ENCODE results near the gene EFNB2.

The EFNB2 gene, protein sequence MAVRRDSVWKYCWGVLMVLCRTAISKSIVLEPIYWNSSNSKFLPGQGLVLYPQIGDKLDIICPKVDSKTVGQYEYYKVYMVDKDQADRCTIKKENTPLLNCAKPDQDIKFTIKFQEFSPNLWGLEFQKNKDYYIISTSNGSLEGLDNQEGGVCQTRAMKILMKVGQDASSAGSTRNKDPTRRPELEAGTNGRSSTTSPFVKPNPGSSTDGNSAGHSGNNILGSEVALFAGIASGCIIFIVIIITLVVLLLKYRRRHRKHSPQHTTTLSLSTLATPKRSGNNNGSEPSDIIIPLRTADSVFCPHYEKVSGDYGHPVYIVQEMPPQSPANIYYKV

DNA sequence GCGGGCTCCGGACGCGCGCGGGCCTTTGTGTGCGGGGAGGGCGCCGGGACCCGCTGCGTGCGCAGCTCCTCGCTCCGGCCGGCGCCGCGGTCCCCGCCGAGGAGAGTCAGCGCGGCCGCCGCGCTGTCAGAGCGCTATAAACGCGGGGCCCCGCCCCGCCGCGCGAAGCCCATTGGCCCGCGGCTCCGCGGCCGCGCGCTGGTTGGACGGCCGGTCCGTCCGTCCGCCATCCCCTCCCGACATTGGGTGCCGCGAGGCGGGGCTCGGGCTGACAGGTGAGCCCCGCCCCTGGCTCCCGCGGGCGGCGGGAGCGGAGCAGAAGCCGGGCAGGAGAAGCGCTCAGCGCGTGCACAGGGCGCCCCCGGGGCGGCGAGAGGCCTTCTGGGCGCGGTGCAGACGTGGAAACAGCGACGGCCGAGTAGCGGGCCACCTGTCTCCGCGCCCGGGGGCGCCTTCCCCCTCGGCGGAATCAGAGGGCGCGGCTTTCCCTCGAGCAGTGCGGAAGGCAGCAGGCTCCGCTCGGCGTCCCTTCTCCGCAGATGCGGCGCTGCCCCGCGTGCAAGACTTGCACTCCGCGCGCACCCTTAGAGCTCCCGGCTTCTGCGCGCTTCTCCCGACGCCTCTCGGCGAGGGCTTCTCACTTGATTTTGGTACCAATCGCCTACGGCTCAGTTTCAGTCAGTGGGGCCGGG lies at the start of gene EFNB2:
EFNB2 (minus strand) TSS at position 111 of the 692 bp plus-strand sequence. CDS start 698 bp downstream, outside the sequence.
- peak; percentile 92 for DNase-seq

DNA sequence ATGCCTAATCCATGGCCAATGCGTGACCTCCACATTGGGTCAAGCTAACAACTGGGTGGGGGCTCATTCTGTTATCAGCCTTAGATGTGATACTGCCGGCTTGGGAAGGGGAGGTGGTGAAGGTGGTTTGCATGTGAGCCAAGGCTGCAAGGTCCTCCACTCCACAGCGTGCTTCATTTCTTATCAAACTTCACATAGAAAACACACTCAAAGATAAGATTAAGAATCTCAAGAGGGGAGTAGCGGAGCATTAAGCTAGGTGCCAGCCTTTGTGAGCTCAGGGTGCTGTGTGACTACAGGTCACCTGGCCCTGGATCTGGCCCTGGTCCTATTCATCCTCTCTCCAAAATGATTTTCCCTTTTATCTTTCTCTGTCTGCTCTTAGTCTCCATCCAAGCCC lies 45.8 kb upstream of the EFNB2 start:
- no peak for DNase-seq

DNA sequence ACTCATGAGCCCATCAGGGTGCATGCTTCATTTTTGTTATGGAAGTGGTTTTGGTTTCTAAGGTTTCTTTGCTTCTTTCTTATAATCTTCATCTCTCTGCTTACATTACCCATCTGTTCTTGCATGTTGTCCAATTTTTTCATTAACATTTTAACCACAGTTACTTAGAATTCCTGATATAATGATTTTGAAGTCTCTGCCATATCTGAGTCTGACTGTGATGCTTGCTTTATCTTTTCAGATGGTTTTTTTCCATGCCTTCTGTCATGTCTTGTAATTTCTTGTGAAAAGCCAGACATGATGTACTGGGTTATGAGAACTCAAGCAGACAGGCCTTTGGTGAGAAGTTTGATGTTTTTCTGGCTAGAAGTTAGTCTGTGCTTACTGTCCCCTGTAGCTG lies 40.4 kb upstream of the EFNB2 start:
- DNase-seq: no peak

DNA sequence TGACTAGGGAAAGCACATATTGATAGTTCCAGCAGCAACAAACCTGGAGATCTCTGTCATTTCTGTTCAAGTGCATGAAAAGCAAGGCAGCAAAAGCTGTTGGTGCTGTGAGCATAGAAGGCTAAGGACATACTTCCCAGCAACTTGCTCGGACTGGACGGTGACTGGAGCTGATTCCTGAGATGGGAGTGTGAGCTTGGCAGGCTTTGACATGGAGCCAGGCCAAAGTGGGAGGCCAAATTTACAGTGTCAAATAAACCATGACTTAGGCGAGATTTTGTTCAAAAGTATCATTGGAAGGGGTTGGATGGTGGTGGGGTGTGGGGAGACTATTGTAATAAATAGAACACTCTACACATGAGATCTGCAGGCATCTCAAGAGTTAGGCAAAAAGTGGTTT lies 38.4 kb upstream of the EFNB2 start:
- no peak for DNase-seq

DNA sequence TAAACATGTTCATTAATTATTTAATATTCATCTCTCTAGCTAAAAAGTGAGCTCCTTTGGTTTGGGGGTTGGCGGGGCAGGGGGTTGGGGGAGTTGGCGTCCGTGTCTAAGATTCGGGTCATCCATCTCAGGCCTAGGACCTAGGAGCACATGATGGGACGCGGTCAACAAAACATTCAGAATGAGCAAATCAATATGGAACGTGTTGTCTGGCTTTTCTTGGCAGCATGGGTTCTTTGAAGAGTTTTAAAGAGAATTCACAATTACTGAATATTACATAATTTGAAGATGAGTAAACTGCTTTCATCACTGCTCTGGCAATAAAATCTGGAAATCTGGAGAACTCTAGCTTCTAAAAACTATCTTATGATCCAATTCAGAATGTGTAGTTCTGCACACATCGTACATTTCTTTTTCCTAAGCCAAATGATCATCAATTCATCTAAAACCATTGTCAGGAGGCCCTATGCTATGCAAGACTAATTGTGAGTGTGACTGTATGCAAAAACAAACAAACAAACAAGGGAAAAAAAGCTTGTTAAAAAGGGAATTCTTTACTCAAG lies 37.9 kb upstream of the EFNB2 start:
- DNase-seq: no peak

DNA sequence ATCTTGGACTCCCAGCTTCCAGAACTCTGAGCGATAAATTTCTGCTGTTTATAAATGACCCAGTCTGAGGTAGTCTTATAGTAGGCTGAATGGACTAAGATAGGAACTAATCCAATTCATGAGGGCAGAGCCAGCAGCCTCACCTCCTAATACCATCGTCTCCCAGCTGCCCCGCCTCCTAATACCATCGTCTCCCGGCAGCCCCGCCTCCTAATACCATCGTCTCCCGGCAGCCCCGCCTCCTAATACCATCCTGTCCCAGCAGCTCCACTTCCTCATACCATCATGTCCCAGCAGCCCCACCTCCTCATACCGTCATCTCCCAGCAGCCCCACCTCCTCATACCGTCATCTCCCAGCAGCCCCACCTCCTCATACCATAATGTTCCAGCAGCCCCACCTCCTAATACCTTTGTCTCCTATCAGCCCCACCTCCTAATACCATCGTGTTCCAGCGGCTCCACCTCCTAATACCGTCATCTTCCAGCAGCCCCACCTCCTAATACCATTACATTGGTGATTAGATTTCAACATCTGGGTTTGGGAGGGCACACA lies 34.9 kb upstream of the EFNB2 start:
- no peak for DNase-seq

DNA sequence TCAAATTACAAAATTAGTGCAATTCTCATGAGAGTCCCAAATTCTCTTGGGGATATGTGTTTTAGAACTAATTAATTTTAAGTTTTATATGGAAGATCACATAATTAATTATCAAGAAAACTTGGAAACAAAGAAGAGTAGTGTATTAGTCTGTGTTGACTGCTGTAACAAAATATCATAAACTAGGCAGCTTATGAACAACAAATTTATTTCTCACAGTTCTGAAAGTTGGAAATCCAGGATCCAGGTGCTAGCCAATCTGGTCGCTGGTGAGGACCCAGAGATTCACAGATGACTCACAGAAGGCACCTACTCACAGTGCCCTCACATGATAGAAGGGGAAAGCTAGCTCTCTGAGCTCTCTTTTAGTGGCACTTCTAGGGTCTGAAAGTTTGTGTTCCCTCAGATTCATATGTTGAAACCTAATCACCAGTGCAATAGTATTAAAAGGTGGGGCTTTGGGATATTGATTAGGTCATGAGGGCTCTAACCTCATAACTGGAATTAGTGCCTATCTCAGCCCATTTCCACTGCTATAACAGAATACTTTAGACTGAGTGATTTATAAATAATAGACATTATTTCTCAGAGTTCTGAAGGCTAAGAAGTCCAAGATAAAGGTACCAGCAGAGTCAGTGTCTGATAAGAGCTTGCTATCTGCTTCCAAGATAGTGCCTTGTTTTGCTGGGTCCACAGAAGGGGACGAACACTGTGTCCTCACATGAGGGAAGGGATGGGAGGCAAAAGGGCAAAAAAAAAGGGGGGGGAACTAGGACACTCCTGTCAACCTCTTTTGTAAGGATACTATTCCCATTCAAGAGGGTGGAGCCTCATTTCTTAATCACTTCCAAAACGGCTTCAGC lies 34.0 kb upstream of the EFNB2 start:
- DNase-seq: no peak

DNA sequence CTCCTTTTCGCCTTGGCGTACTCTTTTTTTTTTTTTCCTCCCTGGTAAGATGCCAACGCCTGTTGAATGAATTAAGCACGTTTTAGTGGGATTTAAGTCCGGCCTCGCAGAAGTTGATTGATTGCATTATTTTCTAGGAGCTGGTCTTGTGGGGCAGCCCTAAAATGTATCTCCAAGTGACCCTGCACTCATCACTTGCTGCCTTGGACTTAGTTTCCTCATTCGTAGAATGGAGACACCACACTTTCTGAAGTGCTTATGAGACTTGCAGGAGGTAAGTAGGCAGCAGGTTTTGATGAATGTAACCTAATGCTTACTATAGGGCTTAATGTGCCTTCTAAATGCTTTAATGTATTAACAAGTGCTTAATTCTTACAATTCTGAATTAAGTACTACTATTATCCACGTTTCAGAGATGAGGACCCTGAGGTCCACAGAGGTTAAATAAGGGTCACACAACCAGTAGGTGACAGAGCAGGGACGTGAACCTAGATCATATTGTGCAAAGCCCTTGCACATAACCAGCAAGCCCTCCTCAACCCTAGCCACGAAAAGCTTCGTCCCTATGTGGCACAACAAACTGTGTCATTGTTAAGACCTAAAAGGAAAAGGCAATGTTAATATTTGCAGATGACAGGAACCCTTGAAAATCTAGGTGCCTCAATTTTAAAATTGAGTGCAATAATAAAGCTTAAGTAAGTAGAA lies 33.0 kb upstream of the EFNB2 start:
- DNase-seq: no peak

DNA sequence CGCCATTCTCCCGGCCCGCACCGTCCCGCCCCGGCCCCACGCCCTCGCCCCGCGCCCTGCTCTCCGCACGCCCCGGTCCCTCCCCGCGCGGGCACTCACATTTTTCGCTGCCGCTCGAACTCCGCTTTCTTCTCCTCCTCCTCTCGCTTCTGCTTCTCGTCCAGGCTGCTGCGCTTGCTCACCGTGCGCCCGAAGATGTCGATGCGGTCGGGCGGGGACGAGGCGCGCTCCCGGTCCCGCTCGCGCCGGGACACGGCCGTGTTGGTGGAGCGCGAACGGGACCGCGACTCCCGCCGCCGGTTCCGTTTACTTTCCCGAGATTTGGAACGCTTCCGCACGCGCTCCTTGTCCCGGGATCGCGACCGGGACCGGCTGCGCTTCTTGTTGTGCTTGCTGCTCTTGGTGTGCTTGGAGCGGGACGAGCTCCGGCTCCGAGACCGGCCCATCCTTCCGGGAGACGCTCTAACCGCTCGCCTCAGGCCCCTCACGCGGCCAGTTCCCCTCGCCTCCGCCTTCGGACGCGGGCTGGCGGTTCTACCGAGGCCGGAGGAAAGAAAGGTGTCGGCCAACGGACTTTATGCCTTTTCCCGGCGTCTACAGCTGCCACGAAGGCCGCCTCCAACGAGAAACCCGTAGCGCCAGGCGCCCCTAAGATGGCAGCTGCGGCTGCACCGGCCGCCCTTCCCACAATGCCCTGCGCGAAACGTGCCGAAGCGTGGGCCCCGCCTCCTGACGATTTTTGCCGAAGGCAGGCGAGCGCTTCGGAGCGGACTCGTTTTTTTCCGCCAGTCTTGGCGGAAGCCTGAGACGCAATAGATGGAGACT lies 32.2 kb upstream of the EFNB2 start, which contains the start of gene ARGLU1:
ARGLU1 (minus strand) TSS at position 664 of the 825 bp plus-strand sequence; CDS start at position 446, 218 bp downstream.
- DNase-seq: peak; percentile 96

DNA sequence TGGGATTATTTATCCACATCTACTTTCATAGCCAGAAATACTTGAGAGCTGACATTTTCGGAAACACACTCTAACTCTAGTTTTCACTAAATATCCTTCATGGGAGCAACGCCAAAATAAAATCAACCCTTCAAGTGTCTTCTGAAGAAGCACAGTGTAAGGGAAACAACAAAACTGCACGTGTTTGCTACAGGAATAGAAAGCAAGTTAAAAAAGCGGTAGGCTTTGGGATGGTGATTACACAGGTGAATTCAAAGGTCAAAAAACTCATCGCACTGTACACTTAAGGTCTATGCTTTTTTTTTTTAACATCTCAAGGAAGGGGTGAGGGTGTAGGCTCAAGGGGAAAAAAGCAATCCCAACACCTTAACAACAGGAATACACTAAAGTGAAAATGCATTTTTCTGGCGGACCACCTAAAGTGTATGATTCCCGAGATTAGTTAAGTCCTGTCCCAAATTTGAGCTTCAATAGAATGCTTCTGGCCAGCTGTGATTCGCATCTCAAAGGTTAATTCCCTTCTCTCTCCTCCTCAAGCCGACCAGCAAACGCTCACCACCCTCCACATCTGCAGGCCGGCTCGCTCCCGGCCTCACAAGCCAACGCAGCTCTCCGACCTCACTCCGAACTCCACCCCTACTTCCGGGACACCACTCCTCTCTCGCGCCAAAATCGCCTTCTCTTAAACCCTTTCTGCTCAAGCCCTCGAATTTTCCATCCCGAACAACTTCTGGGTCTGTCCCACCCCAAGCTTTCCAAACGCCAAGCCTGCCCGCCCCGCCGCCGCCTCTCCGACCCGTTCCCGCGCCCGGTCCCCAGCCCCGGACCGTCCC lies 31.4 kb upstream of the EFNB2 start:
- DNase-seq: peak; percentile 80

DNA sequence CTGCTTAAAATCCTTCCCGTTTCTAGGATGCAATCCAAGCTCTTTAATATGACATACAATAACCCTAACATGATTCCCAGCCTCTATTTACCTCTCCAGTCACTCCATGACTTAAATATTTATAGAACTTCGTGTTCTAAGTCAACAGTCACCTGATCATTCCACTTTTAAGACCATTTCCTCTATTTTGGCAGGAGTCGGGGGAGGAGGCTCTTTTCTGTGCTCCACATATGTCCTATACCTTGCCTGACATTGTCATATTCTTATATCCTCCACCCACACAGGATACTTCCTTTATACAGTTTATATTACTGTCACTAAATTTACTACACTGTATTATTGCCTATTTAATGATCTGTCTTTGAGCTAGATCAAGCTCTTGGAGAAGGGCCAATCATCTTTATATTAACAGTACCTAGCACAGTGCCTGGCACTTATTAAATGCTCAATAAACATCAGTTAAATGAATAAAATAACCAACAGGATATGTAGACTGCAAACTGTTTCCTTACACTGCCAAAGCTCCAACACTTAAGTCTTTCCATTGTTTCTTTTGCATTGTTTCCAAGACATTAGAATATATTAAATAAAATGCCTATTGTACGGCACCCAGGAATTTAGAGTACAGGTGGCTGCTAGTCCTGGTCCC lies 29.8 kb upstream of the EFNB2 start:
- DNase-seq: no peak

DNA sequence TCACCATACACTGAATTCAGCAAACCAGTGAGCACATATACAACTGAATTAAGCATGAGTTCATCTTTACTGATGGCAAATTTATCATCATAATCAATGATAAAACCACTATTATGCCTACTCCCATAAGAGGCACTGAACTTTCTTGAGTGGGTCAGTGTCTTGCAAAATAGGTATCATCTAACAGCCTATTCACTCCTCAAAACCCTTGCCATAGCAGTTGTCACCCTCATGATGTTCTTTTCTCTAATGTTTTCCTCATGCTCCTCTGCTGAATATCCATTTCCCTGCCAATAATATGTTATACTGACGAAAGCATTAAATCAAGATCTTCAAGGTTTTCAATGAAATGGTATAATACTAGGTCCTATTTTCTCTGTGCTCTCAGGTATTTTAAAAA lies 26.8 kb upstream of the EFNB2 start:
- no peak for DNase-seq

DNA sequence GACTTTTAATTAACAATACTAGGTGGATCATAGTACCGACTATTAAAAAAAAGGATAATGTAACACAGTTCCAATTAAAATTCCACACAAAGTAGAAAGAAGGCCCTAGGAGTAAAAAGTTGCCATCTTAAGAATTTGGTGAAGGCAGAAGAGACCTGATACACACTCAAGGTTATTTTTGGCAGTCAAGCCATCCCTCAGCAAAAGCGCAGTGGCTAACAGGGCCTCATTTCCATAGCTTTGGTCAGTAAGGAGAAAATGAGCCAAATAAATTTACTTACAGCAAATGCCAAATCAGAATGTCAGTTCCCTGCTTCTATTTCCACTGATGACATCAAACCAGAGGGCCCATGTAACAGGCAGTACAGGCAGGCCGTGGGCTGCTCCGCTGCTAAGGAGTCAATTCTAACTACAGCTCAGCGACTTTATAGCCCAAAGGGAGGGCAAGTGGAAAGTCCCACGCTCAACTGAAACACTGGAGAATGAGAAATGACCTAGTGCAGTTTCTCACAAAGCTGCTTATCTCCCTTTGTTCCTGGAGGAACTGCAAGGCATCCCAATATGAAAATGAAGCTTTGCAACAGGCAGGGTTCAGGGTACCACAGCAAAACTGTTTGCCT lies 26.2 kb upstream of the EFNB2 start:
- DNase-seq: no peak

DNA sequence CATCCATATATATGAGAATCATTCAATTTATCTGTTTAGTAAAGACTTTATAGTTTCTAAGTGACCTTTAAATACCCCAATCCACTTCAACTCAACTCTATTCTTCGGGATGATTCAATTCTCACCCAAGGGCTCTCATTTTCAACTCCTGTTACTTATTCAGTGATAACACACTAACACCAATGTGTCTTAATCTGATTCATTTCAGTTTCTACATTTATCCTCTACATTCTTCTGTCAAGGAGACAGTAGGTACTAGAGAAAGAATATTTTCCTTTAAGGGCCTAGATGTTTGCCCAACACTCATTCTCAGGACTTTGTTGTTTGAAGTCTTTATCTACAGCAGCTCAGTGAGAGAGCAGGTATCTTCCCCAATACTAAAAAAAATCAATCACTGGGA lies 25.4 kb upstream of the EFNB2 start:
- DNase-seq: no peak

DNA sequence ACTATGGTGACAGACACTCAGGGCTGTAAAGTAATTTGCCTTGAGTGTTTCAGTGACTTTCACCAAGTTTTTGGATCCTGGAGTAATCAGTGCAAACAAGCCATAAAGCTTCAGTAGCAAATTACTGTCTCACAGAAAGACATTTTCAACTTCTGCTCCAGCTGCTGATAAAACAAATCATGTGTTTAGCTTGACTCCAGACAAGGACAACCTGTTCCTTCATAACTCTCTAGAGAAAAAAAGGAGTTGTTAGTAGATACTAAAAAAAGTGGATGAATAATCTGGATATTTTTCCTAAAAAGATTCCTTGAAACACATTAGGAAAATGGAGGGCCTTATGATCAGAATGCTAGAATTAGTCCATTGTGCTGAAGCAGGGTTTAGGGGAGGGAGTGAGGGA lies 23.1 kb upstream of the EFNB2 start:
- DNase-seq: no peak

DNA sequence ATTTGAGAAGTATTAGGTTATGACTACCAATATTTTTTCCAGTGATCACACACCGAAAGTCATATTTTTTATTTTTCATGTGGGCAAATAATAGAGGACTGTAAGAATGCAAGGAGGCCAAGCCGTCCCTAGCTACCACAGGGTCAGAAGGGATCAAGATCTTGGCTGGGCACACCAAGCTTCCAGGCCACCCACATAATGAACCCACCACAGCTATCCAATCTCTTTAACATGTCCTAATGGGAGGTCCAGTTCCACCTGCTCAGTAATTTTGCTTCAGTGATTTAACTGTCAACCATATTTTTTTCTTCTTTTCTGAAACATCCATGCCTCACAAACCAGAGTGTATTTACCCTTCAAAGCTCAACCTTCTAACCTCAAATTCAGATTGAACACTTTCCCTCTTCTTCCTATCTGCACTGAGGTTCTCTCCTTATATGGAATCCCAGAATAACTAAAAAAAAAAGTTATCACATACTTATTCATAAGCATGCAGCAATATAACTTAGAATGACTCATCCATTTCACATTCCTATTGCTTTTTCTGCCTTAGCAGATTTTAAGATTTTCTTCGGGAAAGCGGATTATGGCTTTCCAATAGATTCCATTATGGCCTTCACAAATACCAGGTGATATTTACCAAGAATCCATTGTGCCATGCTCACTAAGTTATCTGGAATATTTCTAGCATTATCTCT lies 20.3 kb upstream of the EFNB2 start:
- no peak for DNase-seq

DNA sequence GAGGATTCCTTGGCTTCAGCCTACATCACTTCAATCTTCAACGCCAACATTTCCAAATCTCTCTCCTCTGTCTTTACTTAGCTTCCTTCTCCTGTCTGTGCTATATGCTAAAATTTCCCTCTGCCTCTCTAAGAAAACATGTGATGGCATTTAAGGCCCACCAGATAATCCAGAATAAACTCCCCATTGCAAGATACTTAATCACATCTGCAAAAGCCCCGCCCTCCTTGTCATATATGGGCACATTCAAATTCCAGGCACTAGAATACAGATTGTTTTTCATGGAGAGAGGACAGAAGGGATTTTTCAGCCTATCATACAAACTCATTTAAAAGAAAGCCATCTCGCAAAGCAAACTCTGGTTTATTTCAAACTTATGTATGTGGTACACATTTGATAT lies 16.3 kb upstream of the EFNB2 start:
- DNase-seq: no peak

DNA sequence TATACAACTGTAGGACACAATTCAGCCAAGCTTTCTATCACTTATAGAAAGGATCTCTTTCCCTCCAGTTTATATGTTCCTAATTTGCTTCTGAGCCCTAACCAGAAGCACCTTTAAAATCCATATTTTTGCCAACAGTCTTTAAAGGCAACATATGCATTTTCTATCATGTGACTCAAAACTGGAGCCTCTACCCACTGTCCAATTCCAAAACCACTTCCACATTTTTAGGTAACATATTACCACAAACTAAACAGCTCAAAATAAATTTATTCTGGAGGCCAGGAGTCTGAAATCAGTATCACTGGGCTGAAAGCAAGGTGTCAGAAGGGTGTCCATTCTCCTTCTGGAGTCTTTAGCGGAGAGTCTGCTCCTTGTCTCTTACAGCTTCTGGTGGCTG lies 15.9 kb upstream of the EFNB2 start:
- no peak for DNase-seq
